ENCODE measurements around the gene DIAPH2. TPM values are rescaled to one million over a fixed set of nuclear protein-coding genes. Genes with fewer than 3 reads are reported as not detected.
"Not testable (repeated sequence)": the region's sequence is repeated elsewhere in the genome, so short reads cannot be mapped to it uniquely, and the experiment has no call there.

DIAPH2 gene
- total RNA-seq, 1 donor from 2014 or later, result 33.0 TPM

DNA sequence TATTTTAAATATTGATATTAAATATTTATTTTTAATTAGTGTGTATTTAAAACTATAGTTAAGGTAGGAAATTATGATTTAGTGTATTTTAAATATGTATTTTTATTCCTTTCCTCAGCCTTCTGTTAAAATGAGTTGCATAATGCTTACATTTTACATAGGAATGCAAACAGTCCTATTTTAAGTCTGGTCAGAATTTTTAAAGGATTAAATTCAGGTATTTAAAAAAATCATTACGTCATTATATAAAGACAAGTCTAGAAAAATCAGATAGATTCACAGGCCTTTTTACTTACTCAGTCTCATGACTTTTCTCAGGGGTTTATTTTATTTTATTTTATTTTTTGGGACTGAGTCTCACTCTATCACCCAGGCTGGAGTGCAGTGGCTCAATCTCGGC lies 148.7 kb downstream of the DIAPH2 start:
- no peak for DNase-seq

DNA sequence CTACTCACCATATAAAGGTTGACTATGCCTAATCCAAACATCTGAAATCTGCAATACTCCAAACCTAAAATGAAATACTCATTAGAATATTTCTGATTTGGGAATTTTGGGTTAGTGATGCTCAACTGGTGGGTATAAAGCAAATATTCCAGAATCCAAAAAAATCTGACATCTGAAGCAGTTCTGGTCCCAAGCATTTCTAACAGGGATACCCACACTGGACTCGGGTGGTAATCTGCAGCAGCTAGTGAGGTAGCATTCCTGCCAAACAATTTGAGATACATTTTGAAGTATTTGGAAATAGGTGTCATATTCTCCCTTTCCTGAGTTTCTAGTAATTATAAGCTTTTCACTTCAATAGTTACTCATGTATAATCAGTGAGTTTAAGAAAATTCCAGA lies 149.5 kb downstream of the DIAPH2 start:
- no peak for DNase-seq

DNA sequence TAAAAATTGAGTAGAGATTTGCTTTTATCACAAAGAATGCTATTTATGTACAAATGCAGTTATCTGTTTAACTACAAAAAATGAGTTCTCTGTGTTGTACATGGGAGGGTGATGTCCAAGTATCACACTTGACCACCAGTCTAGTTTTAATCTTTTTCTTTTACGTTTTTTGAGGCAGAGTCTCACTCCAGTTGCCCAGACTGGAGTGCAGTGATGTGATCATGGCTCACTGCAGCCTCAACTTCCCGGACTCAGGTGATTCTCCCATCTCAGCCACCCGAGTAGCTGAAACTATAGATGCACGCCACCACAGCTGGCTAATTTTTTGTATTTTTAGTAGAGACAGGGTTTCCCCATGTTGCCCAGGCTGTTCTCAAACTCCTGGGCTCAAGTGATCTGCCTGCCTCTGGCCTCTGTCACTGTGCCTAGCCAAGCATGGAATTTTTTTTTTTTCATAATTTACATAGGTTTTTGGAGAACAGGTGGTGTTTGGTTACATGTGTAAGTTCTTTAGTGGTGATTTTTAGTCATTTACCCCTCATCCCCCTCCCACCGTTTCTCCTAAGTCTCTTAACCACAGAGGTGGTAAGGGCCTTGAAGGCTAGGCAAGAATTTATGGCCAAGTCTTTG lies 151.1 kb downstream of the DIAPH2 start:
- no peak for DNase-seq

DNA sequence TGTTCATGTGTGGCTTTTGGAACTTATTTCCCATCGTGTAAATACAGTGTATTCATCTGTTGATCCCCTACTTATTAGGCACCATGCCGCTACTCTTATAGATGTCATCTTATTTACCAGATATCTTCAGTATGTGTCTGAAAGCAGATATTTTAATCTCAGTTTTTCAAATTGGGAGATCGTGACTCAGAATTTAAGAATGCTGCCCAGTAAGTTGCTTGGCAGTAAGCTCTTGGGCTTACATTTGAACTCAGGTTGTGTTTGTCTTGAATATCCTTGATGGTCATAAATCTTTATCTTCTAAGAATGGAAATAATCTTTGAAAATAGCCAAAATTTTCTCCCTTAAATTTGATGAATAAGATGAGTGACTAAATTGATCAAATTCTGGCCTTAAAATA lies 153.2 kb downstream of the DIAPH2 start:
- DNase-seq, result no peak

DNA sequence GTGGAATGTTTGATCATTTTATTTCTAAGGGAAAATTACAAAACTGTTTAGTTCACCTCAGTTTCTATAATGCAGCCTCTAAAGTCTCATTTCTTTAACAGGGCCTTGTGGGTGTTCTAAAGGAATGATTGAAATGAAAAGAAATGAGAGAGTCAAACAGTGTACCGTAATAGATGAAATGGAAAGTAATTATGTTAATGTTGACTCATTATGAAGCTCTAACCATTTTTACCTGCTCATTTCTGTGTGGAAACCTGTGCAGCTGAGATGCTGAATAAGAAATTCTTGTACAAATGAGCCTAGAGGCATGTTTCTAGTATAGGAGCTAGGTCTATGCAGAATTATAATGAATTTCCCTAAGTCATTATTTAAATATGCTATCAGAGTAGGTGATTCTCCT lies 153.9 kb downstream of the DIAPH2 start:
- DNase-seq, result no peak

DNA sequence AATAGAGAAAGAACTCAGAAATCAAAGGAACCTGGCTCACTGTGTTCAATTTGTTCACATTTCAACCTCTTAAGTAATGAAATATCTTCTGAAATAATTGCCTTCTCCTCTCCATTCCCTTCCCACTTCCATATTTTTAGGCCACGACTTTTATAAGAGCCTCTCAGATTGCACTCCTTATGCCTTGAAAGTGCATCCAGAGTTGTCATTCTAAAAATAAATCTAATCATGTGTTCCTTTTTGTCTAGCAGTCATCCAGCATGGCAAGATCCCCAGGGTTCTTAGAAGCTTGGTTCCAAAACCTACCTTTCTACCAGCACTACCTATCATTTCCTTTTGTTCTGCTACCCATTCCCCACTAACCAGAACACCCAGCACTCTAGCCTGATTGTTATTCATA lies 156.7 kb downstream of the DIAPH2 start:
- DNase-seq, result no peak

DNA sequence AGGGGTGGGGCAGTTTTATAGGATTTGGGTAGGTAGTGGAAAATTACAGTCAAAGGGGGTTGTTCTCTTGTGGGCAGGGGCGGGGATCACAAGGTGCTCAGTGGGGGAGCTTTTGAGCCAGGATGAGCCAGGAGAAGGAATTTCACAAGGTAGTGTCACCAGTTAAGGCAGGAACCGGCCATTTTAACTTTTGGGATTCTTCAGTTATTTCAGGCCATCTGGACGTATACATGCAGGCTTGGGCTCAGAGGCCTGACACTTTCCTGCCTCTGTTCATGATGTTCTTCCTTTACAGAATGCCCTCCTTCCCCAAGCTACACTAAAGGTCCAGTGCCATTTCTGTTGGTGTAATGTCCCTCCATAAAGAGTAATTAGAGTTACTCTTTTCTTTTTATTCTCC lies 157.2 kb downstream of the DIAPH2 start:
- not testable (repeated sequence) for DNase-seq

DNA sequence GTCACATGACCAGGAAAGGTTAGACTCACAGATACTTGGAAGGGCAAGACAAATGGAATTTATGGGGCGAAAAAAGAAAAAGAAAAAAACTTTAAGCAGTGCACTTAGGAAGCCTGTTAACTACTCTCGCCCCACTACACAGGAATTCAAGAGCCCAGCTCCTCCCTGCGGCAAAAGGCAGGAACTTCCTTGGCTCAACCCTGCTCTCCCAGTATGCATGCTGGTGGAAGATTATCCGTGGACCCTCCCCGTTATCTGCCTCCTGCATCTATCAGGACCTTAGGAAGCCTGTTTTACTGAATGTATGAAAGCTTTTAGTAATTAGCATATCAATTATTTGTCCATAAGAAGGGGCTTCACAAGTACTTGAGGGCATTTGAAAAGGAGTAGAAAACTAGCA lies 158.9 kb downstream of the DIAPH2 start:
- no peak for DNase-seq

DNA sequence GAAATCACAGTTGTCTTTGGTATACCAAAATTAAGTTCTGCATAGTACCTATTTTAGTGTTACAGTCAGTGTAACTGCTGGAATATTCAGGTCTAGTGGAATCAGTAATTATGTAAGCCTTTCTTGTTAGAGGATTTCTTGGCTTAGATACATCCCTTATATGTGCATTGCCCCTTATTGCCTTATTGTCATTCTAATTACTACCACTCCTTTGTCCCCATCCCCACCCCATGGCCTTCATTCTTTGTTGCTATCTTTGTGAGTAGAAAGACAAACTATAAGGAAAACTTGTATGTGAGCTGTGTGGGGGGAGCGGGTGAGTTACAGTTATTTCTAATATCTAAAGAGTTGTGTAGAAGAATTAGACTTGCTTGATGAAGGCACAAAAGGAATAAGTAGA lies 162.2 kb downstream of the DIAPH2 start:
- DNase-seq, result no peak

DNA sequence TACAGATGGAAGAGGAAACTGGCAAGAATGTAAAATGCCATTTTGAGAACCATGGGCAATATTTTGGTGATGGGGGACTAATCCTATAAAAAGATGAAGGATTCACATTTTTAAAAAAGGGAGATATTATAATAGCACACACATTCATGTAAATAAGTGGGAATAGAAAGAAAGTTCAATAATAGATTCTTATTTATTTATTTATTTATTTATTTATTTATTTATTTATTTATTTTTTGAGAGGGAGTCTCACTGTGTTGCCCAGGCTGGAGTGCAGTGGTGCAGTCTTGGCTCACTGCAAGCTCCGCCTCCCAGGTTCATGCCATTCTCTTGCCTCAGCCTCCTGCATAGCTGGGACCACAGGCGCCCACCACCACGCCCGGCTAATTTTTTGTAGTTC lies 174.8 kb downstream of the DIAPH2 start:
- not testable (repeated sequence) for DNase-seq

DNA sequence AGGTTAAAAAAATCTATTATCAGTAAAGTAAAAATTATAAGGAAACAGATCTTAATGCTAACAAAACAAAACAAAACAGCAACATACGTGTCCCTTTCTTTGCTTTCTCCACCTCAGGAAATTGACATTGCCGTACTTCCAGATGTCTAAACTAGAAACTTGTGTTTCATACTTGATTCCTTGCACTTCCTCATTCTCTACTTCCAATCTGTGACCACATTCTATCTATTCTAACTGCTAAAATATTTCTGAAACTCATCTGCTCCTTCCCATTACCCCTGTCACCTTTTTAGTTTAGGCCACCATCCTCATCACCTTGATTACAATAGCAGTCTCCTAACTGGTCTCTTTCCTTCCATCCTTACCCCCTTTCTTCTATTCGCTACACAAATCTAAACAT lies 176.6 kb downstream of the DIAPH2 start:
- DNase-seq, result no peak

DNA sequence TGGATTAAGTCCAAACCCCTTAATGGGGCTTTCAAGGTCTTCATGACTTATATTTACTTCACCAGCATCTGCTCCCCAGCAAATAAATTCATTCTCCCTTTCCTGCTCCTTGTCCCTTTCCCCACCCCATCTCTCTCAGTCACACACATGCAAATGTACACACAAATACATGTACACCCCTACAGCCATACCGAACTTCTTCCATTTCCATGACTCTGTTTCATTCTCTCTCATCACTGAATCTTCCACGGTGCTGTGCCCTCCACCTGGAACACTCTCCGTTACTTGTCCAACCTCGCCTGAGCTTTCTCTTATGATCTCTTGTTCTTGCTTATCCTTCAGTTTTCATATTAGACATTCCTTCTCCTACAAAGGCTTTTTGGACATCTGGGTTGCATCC lies 177.0 kb downstream of the DIAPH2 start:
- no peak for DNase-seq

DNA sequence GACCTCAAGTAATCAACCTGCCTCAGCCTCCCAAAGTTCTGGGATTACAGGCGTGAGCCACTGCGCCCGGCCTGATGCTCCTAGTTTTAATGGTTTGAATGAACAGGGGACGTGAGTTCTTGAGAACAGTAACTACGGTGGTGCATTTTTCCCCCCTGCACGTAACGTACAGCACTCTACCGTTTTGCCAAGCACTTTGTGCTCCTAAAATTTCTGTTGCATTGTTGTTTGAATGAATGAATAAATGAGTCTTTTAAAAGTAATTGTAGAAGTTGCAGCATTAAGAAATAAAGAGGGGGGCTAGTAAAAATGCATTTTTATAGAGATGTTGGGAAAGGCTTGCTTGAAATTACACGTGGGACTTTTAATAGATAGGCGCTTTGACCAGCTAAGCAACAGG lies 199.0 kb downstream of the DIAPH2 start, which contains the start of gene RPA4:
TSS of gene RPA4 (plus strand) at position 301 of the 400 bp plus-strand sequence. CDS start 403 bp downstream, outside the sequence.
- no peak for DNase-seq

DNA sequence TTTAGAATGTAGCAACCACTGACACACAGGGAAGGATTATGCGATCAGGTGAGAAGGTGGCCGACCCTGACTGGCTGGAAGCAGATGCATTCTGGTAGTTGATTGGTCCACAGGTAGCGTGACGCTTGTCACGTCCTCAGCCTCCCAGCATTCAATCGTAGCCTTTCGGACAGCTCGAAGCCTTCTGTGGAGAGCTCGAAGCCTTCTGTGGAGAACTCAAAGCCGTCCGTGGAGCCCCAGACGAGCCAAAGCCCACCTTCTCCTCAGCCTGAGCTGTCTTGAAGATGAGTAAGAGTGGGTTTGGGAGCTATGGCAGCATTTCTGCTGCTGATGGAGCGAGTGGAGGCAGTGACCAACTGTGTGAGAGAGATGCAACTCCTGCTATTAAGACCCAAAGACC lies 199.4 kb downstream of the DIAPH2 start:
- no peak for DNase-seq

DNA sequence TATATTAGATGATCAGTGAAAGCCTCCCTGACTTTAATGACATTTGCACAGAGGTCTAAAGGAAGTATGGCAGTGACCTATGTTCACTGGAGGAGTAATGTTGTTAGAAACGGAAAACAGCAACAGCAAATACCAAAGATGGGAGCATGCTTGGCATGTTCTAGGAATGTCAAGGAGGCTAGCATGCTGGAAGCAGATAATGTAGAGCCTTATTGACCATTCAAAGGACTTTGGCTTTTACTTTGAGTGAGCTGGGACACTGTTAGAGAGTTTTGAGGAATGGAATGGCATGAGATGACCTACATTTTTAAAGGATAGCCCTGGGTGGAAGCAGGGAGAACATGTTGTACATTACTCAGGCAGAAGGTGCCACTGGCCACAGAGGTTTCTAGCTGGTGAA lies 205.1 kb downstream of the DIAPH2 start:
- DNase-seq, result peak; percentile 2

DNA sequence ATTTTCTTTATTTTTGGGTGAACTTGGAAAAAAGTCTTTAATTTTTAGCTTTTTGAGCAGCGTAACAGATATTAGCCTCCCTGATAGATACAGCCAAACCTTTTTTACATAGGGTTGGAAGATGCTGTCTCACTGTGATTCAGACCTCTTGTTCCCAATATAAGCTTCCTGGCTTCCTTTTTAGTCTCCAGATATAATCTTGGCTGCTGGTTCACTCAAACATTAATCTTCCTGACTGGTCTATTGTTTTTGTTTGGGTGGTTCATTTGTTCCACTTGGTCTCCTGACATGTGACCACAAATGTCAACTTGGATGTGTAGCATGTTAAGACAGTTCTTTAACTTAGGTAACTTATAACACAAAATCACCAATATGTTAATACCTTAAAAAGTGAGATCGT lies 222.1 kb downstream of the DIAPH2 start:
- DNase-seq, result no peak

DNA sequence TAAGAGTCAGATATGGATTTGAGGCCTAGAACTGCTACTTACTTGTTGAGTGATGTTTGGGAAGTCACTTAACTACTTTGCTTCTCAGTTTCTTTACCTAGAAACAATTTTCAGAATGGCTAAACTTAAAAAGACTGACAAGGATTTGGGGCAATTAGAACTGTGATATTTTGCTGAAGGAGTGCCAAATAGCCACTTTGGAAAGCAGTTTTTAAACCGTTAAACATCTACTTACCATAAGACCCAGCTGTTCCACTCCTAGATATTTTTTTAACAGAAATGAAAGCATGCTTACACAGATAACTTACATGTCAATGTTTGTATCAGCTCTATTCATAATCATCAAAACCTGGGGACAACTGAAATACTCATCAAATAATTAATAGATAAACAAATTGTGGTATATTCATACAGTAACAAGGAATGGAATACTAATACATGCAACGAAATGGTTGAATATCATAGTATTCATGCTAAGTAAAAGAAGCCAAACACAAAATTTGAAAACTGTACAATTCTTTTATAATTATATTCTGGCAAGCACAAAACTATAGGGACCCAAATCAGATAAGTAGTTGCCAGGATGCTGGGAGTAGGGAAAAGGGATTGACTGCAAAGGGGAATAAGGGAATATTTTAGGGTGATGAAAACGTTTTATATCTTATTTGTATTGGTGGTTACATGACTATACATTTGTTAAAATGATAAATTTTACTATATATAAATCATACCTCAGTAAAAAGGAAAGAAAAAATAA lies 223.1 kb downstream of the DIAPH2 start:
- peak; percentile 1 for DNase-seq

DNA sequence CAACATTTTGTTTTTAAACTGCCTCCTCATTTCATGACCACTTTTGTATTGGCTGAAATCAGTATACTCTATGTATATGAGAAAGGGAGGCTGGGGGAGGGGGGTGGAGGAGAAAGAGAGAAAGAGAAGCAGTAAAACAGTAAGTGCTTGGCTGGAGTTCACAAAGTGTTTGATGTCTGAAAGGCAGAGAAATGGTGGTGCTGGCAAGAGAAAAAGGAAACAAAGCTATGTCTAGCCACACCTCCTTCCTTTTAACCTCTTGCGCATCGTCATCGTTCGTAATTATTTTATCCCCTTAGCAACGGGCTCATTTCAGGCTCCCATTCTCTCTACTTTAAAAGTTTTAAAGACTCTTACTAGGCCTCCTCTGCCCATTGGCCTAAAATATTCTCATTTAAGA lies 224.6 kb downstream of the DIAPH2 start:
- no peak for DNase-seq

DNA sequence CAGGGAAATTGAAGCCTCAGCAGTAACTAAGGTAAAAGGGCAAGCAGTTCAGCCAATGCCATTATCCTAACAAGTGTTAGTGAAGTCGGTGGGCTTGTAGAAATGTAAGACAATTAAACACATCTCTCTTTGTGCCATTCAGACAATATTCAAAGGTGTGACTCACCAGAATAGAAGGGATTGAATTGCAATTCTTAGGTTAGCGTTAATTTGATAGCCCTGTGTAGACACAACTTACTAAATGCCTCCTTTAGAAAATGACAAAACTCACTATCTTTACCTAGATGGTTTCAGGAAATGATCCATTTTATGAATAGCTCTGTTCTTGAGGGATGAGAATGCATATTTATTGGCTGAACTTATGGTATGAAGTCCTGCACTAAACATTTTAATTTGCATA lies 234.2 kb downstream of the DIAPH2 start:
- DNase-seq, result no peak

DNA sequence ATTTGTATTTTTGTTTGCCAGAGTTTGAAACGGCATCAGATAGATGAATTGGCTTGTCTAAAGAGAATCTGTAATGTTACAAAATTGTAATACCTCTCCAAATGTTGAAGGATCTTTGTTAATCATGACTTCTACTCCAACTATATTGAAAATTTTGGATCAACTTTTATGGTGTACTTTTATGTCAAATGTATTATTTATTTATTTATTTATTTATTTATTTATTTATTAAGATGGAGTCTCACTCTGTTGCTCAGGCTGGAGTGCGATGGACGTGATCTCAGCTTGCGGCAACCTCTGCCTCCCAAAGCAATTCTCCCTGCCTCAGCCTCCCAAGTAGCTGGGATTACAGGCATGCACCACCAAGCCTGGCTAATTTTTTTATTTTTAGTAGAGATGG lies 235.0 kb downstream of the DIAPH2 start:
- DNase-seq, result no peak

DNA sequence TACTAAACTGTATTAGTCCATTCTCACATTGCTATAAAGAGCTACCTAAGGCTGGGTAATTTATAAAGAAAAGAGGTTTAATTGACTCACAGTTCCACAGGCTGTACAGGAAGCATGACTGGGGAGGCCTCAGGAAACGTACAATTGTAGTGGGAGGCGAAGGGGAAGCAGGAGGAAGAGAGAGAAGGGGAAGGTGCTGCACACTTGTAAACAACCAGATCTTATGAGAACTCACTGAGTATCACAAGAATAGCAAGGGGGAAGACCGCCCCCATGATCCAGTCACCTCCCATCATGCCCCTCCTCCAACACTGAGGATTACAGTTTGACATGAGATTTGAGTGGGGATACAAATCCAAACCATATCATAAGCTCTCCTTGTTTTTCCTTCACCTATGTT lies 239.9 kb downstream of the DIAPH2 start:
- DNase-seq, result no peak

DNA sequence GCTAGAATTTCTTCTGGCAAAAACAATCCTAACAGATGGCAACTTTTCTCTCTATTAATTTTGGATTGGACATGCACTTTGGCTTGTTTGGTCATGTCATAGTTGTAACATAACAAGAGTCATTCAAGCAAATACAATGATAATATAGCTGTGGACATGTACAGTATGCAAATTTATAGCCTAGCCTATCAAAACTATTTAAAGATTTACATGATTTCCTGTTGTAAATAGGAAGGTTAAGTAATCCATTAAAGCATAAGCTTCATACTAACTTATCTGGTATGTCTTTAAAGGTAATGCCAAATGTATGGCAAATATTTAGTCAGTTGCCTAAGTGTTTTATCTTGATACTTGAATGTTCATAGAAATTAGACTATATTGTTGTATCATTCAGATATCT lies 244.4 kb downstream of the DIAPH2 start:
- DNase-seq, result no peak

DNA sequence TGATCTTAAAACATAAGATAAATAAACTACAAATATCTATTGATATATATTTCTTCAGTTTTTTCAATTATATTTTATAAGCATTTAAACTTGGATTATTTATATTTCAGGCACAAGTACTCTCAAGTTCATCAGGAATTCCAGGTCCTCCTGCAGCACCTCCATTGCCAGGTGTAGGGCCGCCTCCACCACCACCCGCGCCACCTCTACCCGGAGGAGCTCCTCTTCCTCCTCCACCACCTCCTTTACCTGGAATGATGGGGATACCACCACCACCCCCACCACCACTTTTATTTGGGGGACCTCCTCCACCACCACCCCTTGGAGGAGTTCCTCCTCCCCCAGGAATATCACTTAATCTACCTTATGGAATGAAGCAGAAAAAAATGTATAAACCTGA lies 273.1 kb downstream of the DIAPH2 start:
- DNase-seq, result no peak

DNA sequence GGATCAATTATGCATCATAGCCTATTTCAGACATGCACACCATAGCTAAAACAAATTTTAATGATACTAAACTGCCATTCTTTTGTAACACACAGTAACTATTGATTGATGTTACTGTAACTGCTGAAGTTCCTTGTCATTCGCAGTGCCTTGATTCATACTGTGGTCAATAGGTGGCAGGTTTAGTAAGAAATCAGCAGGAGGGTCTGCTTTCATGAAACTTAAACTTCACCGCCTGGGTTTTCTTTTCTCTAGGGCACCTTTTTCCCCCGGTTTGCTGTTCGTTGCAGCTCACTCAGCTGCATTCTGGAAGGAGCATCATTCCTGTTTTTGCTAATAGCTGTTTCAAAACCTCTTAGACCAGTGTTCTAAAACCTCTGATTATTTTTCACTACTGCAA lies 287.2 kb downstream of the DIAPH2 start:
- no peak for DNase-seq

All from tongue (tissue), 2 donors.